Stimulated activated CD8-positive, alpha-beta memory T cell treated with anti-CD3 and anti-CD28 coated beads, Interleukin-15, amount 100 ng/mL, for 24 hours (primary cell): ENCODE data around the gene SLC13A5.
"Not testable (repeated sequence)": the region's sequence is repeated elsewhere in the genome, so short reads cannot be mapped to it uniquely, and the experiment has no call there.

Experiments used
- DNase-seq: peaks from one replicate; pipeline ENCODE4 v3.0.0-alpha.2; 2020; ENCODE audit warnings: low read depth

The SLC13A5 gene

DNA sequence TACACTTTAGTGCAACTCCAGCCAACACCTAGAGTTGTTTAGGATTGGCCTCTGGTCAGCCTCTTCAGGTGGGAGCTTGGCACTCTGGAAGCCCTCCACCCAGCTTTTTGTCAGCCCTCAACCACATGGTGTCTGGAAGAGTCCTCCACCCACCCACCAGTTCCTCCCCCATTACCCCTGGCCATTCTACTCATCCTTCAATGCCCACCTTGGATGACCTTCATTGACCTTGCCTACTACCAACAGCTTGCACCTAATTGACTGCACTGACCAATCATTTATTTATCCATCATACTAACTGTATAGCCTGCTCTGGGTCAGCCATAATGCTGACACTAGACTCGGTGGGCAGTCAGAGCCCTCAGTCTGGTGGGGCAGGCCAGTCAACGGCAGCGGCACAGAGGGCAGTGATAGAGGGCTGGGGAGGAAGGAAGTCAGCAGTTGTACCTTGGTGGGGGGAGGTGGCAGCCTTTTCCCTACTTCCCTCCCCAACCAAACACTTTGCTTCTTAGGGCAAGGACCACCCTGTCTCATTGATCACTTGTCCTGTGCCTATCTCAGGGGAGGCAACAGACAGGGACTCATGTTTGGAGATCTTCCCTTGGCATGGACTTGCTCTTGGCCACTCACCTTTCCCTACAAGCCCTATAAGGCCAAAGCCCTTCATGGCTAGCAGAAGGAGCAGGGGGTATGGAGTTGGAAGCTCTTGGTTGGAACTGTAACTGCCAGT, 29.3 kb downstream of the SLC13A5 start:
- no peak for DNase-seq

DNA sequence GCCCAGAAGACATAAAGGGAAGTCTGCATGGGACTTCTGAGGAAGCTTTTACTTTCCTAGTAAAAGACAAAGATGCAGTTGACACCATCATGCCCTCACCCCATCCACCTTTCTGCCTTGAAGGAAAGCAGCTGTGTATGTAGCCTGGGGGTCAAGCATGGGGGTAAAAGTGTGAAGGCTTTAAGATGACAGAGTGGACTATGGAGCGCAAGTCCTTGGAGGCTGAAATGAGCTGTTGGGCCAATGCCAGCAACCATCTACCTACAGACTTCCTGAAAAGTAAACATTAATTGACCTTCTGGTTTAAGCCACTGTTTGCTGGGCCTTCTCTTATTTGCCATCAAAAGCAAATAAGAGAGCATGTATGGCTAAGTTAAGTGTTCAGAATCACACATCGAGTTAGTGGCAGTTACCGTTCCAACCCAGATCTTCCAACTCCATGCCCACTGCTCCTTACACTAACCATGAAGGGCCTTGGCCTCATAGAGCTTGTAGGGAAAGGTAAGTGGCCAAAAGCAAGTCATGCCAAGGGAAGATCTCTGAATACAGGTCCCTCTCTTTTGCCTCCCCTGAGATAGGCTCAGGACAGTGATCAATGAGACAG, 30.0 kb downstream of the SLC13A5 start:
- DNase-seq, result no peak

DNA sequence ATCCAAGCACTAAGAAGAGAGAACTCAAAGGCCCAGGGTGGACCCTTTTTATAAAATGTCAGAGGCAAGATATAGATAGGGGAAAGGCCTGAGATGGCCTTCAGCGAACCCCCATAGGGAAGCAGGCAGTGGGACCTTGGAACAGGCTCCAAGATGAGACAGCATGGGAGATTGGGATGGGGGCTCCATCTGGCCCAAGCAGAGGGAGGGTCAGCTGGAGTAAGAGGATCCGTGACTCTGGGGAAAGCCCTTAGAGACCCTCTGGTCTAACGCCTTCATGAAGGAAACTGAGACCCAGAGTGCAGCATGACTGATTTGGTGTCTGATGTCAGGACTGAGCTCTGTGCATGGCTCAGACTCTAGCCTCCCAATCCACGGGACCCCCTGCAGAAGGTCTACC, 30.8 kb downstream of the SLC13A5 start:
- DNase-seq, result no peak

DNA sequence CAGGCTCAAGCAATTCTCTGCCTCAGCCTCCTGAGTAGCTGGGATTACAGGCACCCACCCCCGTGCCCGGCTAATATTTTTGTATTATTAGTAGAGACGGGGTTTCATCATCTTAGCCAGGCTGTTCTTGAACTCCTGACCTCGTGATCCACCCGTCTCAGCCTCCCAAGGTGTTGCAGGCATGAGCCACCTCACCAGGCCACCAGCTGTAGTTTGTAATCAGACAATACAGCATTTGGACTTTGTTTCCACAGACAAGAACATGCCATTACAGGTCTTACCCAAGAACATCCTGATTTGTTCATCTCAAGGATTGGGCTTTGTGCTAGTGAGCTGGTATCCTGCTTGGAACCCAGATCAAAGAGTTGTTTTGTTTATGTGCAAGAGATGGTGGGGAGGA, 31.5 kb downstream of the SLC13A5 start:
- DNase-seq, result no peak

DNA sequence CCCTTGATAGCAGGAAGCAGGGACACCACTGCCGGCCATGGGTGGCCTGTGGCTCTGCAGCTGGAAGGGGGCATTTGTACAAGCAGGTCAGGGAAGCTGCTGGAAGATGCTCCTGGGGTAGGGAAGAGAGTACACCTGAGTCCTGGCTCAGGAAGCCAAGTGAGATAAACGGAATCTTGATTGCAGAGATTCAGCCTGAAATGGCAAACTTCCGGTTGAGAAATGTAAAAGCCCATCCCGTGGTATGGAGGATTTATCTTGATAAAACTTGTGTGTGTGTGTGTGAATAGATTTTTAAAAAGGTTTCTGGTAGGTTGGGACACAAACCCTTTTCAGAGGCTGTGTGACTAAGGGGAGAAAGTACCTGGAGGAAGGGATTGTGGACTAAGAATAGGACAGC, 32.0 kb downstream of the SLC13A5 start:
- DNase-seq, result no peak

DNA sequence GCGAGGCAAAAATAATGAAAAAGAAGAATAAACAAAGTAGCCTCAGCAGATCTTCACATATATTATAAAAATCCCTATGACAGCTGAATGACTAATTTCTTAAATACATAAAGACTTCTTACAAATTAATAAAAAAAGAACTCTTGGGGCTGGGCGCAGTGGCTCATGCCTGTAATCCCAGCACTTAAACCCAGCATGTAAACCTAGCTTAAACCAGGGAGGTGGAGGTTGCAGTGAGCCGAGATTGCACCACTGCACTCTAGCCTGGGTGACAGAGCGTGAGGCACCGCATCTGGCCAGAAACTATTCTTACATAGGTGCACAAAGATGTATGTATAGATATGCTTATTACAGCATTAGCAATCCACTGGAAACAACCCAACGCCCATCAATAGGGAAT, 33.9 kb downstream of the SLC13A5 start:
- no peak for DNase-seq

DNA sequence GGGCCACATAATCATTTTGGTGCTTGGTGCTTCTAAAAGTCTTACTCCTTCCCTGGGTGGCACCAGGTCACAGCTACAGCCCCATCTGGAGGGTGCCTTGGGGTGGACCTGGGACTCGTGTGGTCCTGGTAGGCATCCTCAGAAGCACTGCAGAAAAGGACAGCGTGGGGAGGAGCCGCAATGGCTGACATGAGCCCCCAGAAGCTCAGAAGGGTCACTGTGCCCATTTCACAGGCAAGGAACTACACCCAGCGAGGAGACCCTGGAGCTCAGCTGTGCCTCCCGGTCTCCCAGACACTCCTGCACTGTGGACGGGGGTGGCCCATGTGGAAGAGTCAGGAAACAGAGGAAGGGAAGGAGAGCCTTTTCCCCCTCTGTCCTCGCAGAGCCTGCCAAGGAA, 35.2 kb downstream of the SLC13A5 start:
- no peak for DNase-seq

DNA sequence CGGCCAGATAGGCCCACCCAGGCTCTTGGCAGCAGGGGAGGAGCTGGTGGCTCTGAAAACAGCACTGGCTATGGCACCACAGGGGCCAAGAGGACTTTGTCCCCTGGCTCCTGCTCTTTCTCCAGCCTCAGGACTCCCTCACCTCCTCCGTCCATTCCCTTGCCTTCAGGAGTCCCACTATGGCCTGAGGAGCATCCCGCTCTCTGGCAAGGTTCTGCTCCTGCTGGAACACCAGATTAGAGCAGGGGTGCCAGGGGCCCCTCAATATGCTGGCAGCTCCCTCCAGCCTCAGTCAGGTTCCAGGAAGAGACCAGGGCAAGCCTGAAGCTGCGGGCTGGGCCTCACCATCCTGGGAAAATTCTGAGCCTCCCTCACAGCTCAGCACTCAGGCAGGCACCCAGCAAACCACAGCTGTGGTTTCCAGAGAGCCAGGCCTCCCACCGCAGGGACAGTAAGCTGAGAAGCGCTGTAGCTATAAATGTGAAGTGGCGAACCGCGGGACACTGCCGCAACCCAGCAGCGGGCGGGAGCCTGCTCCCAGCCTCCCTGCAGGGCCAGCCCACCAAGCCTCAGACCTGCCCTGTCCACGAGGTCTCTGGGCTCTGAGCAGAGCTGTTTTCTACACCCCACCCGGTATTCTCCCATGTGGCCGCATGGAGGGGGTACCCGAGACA, 35.9 kb downstream of the SLC13A5 start:
- no peak for DNase-seq

DNA sequence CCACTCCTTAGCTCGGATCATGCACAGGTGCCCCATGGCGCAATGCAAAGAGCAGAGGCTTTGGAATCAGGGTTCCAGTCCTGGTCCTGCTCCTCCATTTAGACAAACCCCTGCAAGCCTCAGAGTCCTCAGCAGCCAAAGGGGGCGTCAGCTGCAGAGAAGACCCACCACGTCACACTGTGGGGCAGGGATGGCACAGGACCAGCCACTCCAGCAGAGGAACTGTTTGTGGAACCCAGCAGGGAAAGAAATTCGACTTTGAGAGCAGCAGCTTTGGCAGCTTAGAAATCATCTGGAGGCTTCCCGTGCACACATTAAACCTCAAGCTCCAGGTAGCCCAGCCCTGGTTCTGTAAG, 36.4 kb downstream of the SLC13A5 start:
- DNase-seq, result no peak

DNA sequence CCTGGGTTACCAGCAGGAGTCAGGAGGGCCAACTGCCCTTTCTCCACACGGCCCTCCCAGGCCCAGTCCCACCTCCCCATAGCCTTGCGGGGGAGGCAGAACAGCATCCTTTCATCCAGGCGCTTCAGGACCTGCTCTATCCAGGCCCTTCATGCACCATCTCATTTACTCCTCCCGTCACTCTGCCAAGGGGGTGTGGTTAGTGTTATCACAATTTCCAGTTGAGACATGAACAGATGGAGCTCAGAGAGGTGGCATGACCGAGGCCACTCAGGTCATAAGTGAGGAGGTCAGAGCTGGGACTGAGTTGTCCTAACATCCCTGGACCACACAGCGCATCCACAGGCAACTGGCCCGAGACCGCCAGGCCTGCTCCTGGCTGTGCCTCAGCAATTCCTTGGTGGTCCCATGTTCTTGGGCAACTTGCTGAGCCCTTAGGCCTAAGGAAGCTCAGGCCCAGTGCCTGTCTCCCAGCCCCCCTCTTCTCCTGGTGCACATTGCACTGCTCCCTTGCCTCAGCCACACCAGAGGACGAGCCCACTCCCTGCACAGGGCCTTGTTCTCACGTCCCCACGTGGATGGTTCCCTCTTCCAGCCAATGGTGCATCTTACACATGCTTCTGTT, 37.9 kb downstream of the SLC13A5 start:
- DNase-seq, result no peak

DNA sequence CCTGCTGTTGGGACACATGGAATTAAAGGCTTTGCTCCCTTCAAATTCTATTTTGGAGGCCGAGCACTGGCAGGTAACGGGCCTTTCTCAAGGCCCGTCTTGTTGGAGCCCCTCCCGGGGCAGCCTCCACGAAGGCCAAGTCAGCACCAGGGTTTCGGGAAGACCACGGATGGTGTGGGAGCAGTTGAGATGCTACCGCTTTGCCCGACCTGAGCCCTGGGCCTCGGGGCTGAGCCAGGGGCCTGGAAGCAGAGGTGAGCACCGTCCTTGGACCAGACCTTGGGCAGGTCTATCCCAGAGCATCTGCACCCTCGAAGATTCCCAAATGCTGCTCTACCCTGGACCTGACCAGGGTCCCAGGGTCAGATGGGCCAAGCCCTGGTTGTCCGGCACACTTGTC, 38.6 kb downstream of the SLC13A5 start:
- DNase-seq, result no peak

DNA sequence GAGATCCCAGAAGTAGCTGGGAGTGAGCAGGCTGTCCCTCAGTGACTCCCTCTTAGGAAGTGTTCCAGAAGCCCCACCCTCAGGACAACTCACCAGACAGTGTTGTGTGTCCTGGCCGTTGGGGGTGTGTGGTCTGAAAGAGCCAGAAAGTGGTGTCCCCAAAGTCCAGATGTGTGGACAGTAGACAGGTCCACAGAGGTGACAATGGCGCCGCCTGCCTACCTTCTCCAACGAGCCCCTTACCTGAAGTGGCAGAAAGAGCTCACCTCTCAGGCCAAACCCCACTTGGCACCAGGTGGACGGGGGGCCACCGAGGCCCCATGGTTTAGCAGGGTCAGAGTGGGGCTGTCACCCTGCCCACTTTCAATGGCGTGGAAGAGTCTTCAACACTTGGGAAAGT, 41.7 kb downstream of the SLC13A5 start:
- no peak for DNase-seq

DNA sequence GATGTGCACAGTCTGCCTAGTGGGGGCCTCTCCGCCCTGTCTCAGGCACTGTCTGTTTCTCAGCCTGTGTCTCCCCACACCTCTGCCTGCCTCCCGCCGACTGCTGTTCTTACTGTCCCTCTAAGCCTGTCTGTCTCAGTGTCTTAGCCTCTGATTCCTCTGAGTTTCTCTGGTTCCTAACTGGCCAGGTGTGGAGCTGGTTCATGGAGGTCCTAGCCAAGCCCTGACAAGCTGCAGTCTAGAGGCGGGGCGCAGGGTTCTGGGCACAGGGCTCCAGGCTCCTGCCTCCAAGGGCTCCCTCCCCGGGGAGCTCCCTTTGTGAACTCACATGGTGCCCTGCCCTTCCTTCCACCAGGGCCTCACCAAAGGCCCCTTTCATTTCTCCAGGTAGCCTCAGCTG, 42.2 kb downstream of the SLC13A5 start:
- no peak for DNase-seq

DNA sequence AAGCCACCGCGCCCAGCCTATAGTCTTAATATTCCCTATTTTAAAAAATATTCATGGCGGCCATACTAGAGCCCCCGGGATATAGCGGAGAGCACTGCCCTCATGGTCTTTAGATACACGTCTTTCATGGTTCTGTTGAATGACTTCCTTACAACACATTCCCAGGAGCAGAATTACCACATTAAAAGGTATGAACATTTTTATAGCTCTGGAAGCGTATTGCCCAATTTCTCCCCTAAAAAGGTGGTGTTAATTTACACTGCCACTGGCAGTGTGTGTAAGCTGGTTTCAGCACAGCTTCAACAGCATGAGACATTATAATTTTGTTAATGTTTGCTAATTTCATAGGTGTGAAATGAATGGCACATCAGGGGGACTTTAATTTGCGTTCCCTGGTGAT, 42.6 kb downstream of the SLC13A5 start:
- DNase-seq, result no peak

DNA sequence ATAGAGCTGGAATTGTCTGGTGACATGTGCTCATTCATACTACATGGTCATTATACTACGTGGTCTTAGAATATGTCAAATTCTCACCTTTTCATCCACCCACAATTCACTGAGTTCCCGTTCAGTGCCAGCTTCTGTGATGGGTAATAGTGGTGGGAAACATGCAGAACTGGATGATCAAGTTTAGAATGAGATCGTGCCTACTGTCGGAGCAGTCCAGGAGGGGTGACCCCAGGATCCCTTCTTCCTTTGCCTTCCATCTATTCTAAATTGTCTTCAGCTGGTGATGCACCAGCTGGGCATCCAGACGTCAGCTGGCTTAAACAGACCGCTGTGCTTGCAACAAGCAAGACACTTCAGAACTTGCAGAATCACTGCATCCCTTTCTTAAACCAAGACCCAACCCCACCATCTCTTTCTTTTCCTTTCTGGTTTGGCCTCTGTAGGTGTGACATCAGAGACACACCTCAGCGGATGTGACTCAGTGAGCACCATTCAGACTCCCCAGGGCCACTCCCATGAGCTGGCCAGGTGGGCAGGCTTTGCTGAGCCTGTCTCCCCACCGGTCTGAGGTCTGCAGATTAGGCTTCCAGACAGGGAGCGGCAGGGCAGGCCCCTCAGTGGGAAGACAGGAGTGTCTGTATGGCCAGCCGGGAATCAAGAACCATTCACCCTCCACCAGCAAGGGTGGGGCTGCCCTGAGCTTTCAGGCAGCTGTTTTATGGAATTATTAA, 43.5 kb downstream of the SLC13A5 start:
- no peak for DNase-seq

DNA sequence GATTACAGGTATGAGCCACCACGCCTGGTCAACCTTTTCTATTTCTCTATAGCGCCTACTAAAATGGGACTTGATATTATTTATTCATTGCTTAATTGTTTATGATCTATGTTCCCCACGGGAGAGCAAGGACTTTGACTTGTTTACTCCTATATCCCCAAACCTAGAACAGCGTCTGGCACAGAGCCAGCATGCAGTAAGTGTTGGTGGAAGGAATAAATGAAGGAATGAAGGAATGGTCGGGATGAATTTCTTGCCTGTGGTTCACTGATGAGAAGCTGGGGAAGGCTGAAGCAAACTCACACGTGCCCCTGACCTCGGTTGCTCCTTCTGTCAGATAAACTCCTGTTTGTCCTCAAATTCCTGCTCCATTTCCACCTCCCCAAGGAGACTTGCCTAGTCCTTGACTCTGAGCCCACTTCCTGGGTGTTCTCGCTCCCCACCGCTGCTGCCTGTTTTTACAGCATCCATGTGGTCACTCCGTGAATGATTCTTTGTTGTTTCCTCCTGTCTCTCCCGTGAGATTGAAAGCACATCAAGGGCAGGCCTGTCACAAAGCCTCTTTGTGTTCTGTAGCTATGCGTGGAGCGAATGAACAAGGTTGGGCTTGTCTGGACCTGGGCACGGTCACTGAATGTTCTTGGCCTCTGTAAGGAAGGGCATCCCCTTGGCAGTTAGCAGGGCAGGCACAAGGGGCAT, 44.3 kb downstream of the SLC13A5 start:
- no peak for DNase-seq

DNA sequence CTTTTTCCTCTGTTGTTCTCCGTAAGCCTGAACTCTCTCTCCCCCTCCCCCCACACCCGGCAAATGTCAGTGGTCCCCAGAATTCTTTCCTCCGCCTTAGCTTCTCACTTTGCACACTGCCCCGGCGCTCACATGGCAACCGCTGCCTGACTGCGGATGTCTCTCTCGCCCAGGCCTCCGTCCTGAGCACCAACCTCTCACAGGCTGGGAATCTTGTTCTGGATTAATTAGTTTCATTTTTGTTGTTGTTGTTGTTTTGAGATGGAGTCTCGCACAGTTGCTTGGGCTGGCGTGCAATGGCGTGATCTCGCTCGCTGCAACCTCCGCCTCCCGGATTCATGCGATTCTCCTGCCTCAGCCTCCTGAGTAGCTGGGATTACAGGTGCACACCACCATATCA, 45.0 kb downstream of the SLC13A5 start:
- DNase-seq, result no peak

DNA sequence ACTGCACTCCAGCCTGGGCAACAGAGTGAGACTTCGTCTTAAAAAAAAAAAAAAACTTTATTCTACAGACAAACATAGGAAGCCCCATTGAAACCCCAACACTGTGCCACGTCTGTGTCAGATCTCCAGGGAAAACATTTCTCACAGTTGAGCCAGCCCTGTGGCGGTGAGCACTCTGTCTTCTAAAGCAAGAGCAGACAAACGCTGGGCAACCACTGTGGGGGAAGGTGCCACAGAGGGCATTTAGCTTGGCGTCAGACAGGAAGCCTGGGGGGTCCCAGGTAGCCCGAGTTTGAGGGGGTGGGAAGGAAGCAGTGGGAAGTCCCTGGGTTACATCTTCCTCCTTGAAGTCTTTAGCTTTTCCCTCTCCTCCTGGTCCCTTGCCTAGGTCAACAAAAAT, 45.7 kb downstream of the SLC13A5 start:
- DNase-seq, result no peak

DNA sequence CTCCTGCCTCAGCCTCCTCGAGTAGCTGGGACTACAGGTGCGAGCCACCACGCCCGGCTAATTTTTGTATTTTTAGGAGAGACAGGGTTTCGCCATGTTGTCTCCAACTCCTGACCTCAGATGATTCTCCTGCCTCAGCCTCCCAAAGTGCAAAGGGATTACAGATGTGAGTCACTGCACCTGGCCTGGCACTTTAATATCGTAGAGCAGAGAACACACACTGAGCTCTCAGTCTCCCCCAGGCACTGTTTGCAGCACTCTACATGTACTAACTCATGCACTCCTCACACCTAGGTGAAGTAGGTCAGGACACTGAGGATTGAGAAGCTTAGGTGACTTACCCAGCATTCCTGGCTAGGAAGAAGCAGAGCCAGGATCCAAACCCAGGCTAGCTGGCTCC, 46.6 kb downstream of the SLC13A5 start:
- DNase-seq, result no peak

DNA sequence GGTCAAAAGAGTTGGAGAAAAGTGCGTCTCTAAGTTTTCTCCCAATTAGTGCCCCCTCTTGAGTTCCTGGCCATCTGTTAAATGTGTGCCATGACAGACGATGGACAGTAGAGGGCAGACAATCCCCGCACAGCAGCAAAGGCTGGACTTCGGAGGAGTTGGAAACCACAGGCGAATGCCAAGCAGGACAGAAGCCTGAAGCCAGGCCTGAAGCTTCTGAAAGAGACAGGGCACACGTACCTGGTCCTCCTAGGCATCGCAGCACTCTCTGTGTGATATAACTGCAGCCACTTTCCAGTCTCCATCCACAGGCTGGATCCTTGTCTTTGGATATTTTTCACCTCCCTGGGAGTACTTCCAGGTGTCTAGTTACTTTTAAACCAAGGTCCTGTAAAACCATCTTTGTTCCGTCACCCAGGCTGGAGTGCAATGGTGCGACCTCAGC, 47.1 kb downstream of the SLC13A5 start:
- no peak for DNase-seq

DNA sequence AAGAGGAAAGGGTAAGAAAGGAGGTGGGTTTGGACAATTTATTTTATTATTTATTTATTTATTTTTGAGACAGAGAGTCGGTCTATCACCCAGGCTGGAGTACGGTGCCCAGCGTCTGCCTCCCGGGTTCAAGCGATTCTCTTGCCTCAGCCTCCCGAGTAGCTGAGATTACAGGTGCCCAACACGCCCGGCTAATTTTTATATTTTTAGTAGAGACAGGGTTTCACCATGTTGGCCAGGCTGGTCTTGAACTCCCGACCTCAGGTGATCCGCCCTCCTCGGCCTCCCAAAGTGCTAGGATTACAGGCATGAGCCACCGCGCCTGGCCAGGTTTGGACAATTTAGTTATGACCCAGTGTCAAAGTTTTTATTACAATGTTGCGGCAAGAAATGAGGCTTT, 50.0 kb downstream of the SLC13A5 start:
- DNase-seq, result not testable (repeated sequence)

DNA sequence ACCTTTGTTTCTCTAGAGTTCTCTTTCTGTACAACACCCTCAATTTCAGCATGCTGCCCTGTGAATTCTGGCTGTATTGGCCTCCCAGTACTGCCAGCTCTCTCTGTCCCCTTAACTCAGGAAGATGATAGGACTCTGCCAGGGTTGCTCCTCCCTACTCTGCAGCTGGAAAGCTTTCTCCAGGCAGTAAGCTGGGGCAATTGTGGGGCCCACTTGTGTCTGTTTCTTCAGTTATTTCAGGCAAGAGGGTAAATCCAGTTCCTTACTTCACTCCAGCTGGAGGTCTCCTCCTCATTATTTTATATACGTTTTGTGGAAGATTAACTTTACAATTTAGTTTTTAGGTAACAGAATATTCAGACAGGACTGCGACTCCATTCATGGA, 51.7 kb downstream of the SLC13A5 start:
- DNase-seq, result no peak
